GM18499 (cell line): ENCODE data around the gene ACOT6.
"Not testable (repeated sequence)": the region's sequence is repeated elsewhere in the genome, so short reads cannot be mapped to it uniquely, and the experiment has no call there.

Experiments
- ATAC-seq: cut with Tn5 transposase; IDR thresholded peaks from one replicate; pipeline ENCODE4 v1.9.1; 2021; ENCODE audit warnings: moderate number of reproducible peaks; ENCODE audit not compliant: insufficient read depth, unreplicated experiment

Gene ACOT6, protein sequence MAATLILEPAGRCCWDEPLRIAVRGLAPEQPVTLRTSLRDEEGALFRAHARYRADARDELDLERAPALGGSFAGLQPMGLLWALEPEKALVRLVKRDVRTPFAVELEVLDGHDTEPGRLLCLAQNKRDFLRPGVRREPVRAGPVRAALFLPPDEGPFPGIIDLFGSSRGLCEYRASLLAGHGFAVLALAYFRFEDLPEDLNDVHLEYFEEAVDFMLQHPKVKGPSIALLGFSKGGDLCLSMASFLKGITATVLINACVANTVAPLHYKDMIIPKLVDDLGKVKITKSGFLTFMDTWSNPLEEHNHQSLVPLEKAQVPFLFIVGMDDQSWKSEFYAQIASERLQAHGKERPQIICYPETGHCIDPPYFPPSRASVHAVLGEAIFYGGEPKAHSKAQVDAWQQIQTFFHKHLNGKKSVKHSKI

GRCh38 chr14:73612339-73613045, at the start of gene ACOT6:
TSS of gene ACOT6 (plus strand) at chr14:73612517. CDS start at chr14:73612572, 55 bp downstream.
- ATAC-seq, result no peak

GRCh38 chr14:73562696-73563095, 49.6 kb upstream of the ACOT6 start:
- ATAC-seq, result not testable (repeated sequence)

DNA sequence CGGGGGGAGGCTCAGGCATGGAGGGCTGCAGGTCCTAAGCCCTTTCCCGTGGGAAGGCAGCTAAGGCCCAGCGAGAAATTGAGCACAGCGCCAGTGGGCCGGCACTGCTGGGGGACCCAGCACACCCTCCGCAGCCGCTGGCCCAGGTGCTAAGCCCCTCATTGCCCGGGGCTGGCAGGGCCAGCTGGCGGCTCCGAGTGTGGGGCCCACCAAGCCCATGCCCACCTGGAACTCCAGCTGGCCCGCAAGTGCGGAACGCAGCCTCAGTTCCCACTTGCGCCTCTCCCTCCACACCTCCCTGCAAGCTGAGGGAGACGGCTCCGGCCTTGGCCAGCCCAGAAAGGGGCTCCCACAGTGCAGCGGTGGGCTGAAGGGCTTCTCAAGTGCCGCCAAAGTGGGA, 45.9 kb upstream of the ACOT6 start:
- not testable (repeated sequence) for ATAC-seq

- not testable (repeated sequence) for ATAC-seq
Observed at GRCh38 chr14:73566935-73567334, 45.4 kb upstream of the ACOT6 start.

GRCh38 chr14:73567358-73567757, 45.0 kb upstream of the ACOT6 start:
- no peak for ATAC-seq

DNA sequence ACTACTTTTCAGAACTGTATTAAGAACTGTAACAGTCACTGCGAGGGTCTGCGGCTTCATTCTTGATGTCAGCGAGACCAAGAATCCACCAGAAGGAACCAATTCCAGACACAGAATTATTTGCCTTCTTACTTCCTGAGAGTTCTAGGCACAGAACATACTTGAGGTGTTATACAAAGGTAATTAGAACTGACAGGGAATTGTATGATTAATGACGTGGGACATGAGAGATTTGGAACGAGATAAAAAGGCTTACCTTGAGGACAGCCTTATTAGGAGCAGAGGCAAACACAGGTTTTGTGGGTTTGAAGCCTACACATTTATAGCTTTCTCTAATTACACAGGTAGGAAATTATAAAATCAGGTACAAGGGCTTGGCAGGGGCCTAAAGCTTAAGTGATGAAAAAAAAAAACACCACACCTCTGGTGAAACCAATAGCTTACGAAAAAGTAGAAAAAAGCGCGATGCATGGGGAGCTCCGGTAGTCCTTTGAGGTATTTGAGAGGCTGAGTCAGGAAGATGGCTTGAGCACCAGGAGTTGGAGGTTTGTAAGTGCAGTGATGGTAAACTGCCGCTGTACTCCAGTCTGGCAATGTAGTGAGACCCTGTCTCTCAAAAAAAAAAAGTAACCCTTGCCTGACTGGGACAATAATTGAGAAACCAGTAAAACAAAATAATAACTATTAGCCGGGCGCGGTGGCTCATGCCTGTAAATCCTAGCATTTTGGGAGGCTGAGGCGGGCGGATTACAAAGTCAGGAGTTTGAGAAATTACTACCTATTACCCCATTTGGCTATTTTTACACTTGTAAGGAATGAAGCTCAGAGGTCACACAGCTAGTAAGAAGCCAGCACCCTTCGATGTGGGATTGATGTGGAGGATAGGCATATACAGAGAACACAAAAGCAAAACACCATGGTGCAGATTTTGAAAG, 44.1 kb upstream of the ACOT6 start:
- no peak for ATAC-seq

DNA sequence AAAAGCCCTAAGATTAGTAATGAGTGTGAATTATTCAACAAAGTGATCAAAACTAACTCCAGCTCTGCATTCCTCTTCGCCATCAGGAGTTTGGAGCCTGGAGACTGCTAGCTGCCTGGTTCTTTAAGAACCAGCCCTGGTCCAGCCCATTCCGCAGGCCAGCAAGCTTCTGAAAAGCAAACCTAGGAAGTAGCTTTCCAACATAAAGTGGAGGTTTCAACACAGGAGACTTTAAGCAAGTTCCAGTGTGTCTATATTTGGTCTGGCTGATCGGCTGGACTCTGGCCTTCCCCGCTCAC, 43.5 kb upstream of the ACOT6 start:
- ATAC-seq, result not testable (repeated sequence)

DNA sequence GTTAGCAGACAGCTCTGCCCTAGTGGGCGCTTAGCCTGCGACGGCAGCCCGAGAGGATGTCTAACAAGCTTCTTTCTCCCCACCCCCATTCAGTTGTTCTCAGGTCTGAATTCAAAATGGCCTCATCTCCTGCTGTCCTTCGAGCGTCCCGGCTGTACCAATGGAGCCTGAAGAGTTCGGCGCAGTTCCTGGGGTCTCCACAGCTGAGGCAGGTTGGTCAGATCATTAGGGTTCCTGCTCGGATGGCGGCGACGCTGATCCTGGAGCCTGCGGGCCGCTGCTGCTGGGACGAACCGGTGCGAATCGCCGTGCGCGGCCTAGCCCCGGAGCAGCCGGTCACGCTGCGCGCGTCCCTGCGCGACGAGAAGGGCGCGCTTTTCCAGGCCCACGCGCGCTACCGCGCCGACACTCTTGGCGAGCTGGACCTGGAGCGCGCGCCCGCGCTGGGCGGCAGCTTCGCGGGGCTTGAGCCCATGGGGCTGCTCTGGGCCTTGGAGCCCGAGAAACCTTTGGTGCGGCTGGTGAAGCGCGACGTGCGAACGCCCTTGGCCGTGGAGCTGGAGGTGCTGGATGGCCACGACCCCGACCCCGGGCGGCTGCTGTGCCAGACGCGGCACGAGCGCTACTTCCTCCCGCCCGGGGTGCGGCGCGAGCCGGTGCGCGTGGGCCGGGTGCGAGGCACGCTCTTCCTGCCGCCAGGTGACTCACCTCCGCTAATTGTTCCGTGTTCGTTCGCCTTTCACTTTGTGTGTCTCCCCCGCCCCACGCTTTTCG, 42.9 kb upstream of the ACOT6 start, which contains the start of gene ACOT2:
Gene ACOT2, plus strand, starts transcription at position 29 of the 774 bp plus-strand sequence. Its CDS starts 28 bp downstream, at position 57.
- ATAC-seq, result not testable (repeated sequence)

DNA sequence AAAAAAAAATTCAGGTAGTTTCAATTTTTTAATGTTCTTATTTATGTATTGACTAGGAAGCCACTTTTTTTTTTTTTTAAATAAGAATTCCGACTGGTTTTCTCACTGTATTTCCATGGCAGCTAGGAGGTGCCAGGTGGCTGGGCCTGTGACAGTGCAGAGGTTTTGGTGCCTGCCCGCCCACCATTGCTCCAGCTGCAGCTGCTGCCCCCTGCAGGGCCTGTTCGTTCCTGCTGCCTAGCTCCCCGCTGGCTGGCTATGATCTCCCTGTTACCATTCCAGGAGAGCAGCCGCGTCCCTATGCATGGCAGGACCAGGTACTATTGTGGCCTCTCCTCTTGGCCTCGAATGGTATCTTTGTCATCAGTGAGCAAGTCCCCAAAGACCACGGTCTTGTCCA, 41.4 kb upstream of the ACOT6 start:
- ATAC-seq, result not testable (repeated sequence)

DNA sequence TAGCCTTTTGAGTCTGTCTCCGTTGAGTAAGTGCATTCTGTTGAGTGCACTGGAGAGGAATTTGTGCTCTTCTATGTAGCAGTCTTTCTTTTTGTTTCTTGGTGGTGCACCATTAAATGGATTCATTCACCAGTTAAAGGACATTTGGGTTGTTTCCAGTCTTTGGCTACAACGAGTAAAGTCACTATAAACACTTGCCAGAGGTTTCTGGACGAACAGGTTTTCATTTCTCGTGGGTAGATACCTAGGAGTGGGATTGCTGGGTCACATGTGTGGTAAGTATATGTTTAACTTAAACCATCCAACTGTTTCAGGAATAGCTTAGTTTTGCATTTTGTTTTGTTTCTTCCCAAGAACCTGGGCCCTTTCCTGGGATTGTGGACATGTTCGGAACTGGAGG, 39.3 kb upstream of the ACOT6 start:
- ATAC-seq, result not testable (repeated sequence)

DNA sequence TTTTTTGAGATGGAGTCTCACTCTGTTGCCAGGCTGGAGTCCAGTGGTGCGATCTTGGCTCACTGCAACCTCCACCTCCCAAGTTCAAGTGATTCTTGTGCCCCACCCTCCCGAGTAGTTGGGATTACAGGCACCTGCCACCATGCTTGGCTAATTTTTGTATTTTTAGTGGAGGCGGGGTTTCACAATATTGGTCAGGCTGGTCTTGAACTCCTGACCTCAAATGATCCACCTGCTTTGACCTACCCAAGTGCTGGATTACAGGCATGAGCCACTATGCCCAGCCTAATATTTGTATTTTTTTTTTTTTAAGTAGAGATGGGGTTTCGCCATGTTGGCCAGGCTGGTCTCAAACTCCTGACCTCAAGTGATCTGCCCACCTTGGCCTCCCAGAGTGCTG, 38.6 kb upstream of the ACOT6 start:
- ATAC-seq, result not testable (repeated sequence)

DNA sequence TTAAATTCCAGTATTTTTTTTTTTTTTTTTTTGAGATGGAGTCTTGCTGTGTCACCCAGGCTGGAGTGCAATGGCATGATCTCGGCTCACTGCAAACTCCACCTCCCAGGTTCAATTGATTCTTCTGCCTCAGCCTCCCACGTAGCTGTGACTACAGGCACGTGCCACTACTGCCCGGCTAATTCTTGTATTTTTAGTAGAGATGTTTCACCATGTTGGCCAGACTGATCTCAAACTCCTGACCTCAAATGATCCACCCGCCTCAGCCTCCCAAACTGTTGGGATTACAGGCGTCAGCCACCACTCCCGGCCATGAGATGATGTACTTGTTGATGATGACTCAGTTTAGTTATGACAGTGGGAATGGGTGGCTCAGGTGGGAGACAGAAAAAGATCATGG, 38.1 kb upstream of the ACOT6 start:
- not testable (repeated sequence) for ATAC-seq

GRCh38 chr14:73576391-73576790, 35.9 kb upstream of the ACOT6 start:
- no peak for ATAC-seq

DNA sequence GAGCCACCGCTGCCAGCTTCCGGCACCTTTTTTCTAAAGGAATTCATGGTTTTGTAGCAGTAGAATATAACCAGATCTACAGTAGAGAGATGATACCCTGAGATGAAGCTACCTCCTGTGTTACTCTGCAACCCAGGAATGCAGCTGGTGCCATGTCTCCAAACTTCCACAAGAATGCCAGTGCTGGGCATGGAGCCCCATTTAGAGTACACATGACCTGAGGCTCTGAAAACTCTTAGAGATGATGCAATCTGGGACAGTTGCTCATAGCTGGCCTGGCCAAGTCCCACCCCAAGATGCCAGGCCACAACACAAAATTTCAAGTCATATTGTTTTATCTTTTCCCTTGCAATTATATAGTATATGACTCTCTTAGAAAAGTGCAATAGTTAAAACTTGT, 35.1 kb upstream of the ACOT6 start:
- not testable (repeated sequence) for ATAC-seq

DNA sequence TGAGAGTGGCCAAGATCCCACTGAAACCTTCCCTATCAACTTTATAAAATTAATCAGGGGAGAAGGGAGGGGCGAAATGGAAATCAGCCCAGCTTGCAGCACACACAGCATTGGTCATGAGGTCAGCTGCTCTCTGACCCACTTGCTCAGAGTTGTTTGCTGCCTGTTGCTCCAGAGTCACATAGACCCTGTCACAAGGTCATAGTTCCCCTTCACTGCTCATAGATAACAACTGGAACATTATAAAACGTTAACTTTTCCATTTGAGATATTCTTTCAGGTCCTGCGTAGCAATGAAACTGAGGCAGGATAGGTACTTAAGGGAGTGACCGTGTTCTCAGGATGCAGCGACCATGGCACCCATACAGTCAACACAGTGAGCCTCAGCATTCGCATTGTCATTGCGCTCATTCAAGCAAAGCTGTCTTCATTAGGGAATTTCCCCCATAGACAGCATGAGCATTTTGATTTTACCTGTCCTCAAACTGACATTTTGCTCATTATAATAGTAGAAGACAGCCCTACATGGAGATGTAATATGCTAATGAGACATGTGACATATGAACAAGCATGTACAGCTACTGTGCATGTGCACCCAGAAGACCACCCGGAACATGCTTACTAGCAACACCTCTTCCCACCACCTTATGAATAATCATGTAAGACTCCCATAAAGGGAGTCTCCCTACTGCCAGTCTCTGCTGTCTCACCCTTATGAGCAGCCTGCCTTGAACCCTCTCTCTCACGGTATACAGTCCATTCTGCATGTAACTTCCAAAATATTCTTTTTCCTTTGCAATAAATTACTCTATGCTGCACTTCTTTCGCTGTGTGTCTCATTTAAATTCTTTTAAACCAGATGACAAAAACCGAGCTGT, 30.0 kb upstream of the ACOT6 start:
- ATAC-seq, result not testable (repeated sequence)

DNA sequence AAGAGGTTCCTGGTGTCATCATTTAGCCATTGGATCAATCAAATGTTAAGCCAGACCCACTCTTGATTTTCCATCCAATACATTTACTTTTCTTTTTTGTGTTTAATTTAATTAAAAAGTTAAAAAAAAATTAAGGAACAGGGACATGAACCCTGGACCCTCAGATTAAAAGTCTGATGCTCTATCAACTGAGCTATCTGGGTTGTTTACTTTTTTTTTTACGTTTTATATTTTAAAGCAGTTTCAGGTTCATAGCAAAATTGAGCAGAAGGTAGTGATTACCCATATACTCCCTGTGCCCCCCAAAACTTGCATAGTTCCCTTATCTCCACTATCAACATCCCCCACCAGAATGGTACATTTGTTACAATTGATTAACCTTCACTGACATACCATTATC, 23.6 kb upstream of the ACOT6 start:
- ATAC-seq, result no peak

DNA sequence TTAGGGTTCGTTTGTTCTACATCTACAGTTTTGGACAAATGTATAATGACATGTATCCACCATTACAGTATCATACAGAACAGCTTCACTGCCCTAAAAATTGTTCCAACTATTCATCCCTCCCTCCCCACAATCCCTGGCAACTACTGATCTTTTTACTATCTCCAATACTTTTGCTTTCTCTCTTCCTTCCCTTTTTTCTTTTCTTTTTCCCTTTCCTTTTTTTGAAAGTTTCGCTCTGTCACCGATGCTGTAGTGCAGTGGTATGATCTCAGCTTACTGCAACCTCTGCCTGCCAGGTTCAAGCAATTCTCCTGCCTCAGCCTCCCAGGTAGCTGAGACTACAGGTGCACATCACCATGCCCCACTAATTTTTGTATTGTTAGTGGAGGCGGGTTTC, 23.2 kb upstream of the ACOT6 start:
- ATAC-seq, result no peak

DNA sequence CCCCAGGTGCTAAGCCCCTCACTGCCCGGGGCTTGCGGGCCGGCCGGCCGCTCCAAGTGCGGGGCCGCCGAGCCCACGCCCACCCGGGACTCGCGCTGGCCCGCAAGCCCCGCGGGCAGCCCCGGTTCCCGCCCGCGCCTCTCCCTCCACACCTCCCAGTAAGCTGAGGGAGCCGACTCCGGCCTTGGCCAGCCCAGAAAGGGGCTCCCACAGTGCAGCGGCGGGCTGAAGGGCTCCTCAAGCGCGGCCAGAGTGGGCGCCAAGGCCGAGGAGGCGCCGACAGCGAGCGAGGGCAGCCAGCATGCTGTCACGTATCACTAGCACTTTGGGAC, 21.7 kb upstream of the ACOT6 start:
- ATAC-seq, result not testable (repeated sequence)
